Mammary epithelial cell (primary cell): ENCODE results near the gene ADAMTS1.
"Not testable (repeated sequence)": the region's sequence is repeated elsewhere in the genome, so short reads cannot be mapped to it uniquely, and the experiment has no call there.

Experiments used
- CTCF ChIP-seq, 2 donors: IDR thresholded peaks in 1 of 2; conservative IDR thresholded peaks in 1 of 2; 2 replicates each; pipeline ENCODE4 v1.5.1; 2011 to 2012; ENCODE audit warnings: inconsistent platforms in 2 of 2, low read length in 2 of 2, mild to moderate bottlenecking in 2 of 2, control low read depth in 1 of 2, low read depth in 1 of 2; ENCODE audit not compliant: insufficient read depth in 1 of 2; ENCODE audit errors: extremely low read depth in 1 of 2
- EZH2 ChIP-seq: IDR thresholded peaks from 2 replicates; pipeline ENCODE4 v1.6.1; 2012; ENCODE audit warnings: low read length, inconsistent platforms, borderline replicate concordance

- not testable (repeated sequence) for TF ChIP-seq CTCF (conservative IDR thresholded peaks at IDR 0.05 in 1 of 2, IDR thresholded peaks at IDR 0.05 in 1 of 2; ENCODE audit: extremely low read depth in 1 of 2, insufficient read depth in 1 of 2, low read depth in 1 of 2, low read length in 2 of 2); EZH2
Measured at GRCh38 chr21:26856871-26857350, 11.7 kb upstream of the ADAMTS1 start.
